Fibroblast of skin of left biceps (primary cell): ENCODE results near the gene ANKS1A.
"Not testable (repeated sequence)": the region's sequence is repeated elsewhere in the genome, so short reads cannot be mapped to it uniquely, and the experiment has no call there.

Source experiments
- DNase-seq, 2 experiments: peaks; one replicate each; pipeline ENCODE4 v3.0.0-alpha.2; 2013; ENCODE audit warnings: low read depth in 2 of 2

The ANKS1A gene

GRCh38 chr6:34885837-34886236 lies 3.2 kb upstream of the ANKS1A start:
- DNase-seq, result not testable (repeated sequence)

DNA sequence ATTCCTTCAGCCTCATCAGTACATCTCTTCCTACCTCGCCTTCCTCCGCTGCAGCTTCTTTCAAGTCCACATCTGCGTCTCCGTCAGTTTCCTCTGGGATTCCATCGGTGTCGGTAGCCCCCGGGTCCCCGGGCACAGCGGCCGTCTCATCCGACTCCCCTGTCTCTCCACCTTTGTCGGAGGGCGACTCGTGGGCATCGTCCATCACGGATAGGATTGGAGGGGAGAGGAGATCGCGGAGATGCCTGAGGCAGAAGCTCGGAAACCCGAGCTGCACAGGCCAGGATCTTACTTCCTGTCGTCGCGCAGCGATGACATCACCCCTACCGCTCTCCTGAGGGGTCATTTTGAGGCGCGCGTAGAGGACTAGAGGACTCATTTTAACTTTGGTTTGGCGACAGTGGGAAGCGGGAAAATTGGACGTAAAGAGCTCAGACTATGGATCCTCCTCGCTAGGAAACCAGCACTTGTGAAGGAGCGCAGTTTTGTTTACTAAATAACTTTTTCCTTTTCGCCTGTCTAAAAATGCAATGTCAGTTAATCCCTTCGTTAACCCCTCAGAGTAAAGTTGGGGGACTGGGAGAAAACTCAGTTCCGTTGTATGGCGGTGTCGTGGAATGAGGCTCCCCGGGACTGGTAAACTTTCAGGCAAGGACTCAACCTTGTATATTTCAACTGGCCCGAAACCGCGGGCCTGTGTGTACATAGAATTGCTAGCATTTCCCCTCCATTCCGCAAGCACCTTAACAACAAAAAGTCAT lies 1.1 kb upstream of the ANKS1A start, which contains the start of gene TAF11:
TSS of gene TAF11 (minus strand) at position 290 of the 761 bp plus-strand sequence. CDS start at position 205, 85 bp downstream.
- DNase-seq, result peak; percentile 74 to 82

DNA sequence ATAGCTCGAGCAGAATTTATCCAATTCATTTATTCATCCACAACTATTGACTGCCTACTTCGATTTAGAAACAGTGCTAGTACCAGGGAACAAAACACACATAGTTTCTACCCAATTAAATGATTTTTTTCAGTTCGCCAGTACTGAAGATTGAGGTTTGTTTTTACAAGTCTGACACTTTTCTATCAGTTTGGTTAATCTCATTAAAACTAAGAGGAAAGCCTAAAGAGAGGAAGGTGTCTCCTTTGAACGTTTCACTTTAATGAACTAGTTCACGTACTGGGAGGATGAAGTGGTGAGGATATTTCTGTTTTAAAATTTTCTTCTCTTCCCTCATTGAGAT lies 570 bp upstream of the ANKS1A start:
- no peak for DNase-seq

DNA sequence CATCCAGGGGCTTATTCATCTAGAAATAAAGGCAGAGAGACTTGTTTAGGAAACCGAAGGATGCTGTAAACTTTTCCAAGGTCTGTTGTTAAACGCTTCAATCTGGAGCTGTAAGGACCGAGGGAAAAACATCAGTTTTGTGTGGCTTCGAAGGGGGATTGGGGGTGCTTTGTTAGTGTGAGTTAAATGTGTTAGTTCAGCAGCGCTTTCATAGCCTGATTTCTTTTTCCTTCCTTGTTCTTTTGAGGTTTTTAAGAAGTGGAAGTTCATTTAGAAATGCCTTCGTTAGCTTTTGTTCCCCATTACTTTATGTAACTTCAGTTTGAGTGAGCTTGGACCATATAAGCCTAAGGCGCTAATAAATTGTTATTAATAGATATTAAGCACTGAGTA lies 1.5 kb downstream of the ANKS1A start:
- no peak for DNase-seq

DNA sequence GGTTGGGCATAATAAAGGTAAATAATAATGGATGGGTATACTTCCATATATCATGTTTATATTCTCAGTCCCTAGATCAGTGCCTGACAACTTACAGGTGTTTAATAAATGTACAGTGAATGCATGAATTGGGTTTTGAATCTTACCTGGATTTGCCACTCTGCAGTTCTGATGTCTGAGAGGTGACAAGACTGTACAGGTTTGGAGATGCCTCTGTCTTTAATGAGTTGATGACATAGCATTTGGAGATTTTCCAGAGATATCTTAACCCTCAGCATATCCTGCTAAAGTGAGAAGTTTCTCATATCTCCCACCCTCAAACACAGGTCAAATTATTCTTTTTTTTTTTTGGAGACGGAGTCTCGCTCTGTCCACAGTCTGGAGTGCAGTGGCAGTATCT lies 2.2 kb downstream of the ANKS1A start:
- DNase-seq, result no peak

GRCh38 chr6:34894693-34895092 lies 5.6 kb downstream of the ANKS1A start:
- DNase-seq, result no peak

- no peak for DNase-seq
These were observed 8.1 kb downstream of the ANKS1A start for GRCh38 chr6:34897130-34897529.

DNA sequence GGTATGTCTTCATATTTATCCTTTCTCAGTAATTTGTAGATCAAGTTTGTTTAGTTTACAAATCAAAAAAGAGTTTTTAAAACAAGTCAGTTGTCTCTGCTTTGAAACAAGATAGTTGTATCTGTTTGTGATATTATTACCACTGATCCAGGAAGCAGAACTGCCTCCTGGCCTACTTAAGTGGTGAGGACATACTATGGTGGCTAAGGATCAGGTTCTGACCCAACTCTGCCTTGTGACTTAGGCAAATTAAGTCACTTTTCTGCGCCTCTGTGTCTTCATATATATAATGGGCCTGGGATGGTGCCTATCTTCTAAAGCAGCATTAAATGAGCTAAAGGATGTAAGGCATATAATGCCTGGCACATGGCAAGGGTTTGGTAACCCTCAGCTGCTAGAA lies 8.7 kb downstream of the ANKS1A start:
- DNase-seq, result no peak

DNA sequence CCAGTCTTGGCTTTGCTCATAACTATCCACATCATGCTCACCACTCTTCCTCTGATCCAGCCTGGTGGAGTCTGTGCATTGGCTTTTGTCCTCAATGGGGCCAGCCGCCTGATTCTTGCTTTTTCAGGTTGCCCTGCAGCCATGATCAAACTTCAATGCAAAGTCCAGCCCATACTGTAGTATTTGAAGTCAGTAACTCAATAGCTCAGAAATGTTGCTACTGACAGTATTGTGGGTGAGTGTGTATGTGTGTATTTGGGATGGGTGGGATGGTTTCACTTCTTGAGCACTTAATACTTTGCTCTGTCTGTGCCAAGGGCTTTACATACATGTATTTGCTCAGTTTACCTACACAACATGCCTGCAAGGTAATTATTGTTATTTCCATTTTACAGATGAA lies 10.7 kb downstream of the ANKS1A start:
- not testable (repeated sequence) for DNase-seq

- no peak for DNase-seq
These were observed 11.4 kb downstream of the ANKS1A start for GRCh38 chr6:34900321-34901031.

DNA sequence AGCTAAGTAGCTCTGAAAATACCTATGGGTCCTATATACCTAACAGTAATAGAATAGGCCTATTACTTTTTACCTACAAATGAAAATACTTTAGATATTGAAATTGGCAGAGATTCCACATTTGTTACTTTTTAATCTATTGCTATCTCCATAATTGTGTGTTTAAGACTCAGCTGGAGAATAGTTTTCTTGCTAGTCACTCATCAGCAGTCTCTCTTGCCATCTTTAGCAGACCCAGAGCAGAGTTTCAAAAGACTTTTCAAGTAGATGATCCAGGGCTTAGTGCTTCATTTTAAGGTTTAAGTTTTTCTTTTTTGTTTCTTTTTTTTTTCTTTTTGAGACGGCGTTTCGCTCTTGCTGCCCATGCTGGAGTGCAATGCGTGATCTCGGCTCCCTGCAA lies 12.9 kb downstream of the ANKS1A start:
- no peak for DNase-seq

GRCh38 chr6:34904990-34905613 lies 16.0 kb downstream of the ANKS1A start:
- DNase-seq, result no peak

GRCh38 chr6:34906826-34907225 lies 17.8 kb downstream of the ANKS1A start:
- no peak for DNase-seq

- DNase-seq, result no peak
These were observed 19.1 kb downstream of the ANKS1A start for GRCh38 chr6:34908194-34908593.

DNA sequence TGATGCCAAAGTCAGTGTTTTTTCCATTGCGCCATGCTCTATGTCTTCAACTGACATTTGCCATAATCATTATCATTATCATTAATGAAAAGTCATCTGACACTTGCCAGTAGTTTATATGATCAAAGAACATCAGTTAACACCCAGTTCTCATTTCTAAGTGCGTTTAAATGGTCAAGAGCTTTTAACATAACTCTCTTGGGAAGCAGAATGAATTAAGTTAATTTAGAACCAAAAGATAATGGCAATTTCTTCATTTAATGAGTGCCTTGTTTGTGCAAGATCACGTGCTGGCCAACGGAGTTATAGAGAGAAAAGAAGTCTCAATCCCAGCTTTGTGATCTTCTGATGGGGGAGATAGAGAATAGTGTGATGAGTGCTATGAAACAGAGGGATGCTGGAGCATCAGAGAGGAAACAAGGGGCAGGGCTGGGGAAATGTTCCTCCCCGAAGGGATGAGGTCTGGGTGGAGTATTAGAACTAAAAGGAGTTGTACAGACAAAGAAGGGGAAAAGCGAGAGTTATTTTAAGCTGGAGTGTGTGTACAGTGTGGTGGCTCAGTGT lies 20.3 kb downstream of the ANKS1A start:
- no peak for DNase-seq

- DNase-seq, result no peak
These were observed 22.8 kb downstream of the ANKS1A start for GRCh38 chr6:34911822-34912221.

DNA sequence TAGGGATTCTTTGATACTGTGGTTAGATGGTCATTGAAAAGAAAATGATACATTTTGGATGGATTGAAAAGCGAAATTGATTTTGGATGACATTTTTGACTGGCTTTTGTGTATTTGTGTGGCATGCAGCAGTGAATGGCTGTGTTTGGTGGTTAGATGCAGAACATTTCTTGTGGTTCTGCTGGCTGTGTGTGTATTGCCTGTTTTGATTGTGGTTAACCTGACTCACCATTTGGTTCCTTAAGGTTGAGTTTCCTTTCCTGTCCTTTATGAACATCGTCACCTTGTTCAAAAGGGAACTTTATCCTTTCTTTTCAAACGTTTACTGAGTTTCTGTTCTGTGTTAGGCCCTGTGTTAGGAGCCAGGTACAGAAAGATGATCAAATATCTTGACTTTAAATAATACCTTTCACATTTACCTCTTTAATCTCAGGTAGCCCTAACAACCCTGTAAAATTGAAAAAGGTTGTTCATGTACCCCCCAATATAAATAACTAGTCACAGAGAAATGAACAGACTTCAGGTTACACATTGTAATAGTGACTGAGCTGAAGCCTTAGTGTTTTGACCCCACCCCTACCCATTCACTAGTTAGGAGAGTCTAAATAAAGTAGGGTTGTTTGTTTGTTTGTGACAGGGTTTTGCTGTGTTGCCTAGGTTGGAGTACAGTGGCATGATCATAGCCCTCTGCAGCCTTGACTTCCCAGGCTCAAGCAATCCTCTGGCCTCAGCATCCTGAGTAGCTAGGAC lies 23.8 kb downstream of the ANKS1A start:
- no peak for DNase-seq

- DNase-seq, result no peak
These were observed 25.3 kb downstream of the ANKS1A start for GRCh38 chr6:34914358-34914757.

- DNase-seq, result no peak
These were observed 27.4 kb downstream of the ANKS1A start for GRCh38 chr6:34916348-34916967.

- no peak for DNase-seq
These were observed 28.7 kb downstream of the ANKS1A start for GRCh38 chr6:34917626-34918285.

DNA sequence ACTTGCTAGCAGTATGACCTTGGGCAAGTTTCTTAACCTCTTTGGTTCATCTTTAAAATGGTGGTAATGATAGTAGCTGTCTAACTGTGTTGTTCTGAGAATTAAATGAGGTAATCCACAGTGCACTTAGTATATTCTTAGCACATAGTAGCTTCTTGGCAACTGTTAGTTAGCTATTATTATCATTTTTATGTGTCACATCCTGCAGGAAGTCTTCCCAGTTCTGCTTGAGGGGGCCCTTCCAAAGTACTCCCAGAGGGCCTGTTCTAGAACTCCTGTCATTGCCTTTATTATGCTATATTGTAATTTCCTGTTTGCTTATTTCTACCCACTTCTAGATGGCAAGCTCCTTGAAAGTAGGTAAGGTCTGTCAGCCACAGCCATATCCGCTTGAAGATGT lies 30.6 kb downstream of the ANKS1A start:
- no peak for DNase-seq
